RCC 7860 (cell line): Measurements from ENCODE around the gene FAN1.

Source experiments
- DNase-seq: peaks from one replicate; pipeline ENCODE4 v3.0.0-alpha.2; 2015; ENCODE audit warnings: low spot score
- FAIRE-seq: peaks from 2 replicates; lab custom pipeline; 2012; peaks lifted over from hg19 to GRCh38; lab: Jason Lieb, UNC

The FAN1 gene

GRCh38 chr15:30954674-30955073 lies 51.0 kb downstream of the FAN1 start:
- FAIRE-seq (no peak), DNase-seq (peak; percentile 8)

DNA sequence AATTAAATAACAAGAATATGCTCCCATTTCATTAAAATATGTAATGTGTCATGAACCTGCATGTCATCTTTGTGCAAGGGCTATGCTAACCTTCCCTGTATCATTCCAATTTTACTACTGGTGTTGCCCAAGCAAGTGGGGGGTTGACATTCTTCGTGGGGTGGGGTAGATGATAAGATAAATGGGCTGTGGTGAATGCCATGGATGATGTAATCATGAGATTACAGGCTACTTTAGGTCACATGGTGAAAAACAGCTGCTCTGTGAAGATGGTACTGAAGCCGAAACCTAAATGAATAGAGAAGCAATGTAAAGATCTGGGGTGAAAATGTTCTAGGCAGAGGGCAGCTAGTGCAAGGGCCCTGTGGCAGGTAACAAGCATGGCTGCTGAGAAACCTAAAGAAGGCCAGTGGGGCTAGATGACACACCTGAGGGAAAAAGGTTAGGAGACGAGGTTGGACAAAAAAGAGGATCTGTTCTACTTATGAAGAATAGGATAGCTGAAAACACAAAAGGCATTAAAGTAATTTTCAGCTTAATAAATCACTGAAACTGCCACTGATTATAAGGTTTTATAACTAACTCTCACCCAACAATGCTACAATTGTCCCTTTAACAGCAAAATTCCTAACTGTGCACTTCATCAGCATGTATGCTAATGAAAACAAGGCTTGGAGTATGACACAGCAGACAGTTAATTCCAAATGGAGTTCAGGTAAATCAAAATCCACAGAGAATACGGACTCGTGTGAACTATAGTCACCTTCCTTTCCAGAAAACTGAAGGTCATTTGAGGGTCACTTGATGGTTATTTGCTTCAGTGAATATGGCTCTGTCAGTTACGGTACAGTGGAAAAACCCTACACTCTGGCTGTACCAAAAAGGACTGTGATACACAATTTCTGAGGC lies 52.8 kb downstream of the FAN1 start:
- FAIRE-seq, result peak; percentile 18
- DNase-seq, result no peak

DNA sequence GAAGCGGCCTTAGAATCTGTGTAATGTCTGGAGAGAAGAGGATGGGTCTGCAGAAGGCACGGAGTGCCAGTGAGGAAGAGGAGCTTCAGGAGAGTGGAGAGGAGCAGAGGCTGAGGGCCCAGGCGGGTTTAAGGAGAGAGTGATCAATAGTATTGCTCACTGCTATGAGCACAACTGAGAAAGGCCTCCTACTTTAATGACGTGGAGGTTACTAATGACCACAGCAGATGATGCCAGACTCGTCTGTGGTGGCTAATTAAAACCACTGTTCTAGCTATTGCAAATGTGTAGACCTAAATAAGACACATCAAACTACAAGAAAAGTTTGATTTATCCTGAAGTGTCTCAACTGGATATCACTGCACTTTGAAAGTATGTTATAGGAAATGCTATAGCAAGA lies 54.5 kb downstream of the FAN1 start:
- no peak for FAIRE-seq
- DNase-seq, result no peak

- DNase-seq (no peak), FAIRE-seq (no peak)
Measured at GRCh38 chr15:30962079-30962478, 58.4 kb downstream of the FAN1 start.

DNA sequence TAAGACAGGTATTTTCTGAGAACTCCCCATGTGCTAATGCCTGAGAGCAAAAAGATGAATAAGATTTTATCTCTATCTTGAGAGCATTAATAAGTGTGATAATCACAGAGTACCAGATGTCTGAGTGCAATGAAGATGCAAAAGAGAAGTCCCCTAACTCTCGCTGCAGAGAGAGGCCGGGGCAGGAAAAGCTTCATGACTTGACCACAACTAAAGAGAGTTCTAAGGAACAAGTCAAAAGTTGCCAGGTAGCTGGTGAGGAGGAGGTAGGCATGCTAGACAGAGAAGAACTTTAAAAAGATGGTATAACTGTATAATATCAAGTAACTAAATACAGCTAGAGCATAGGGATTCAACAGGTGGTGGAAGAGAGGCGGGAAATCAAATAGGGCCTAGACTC lies 58.9 kb downstream of the FAN1 start:
- no peak for DNase-seq
- no peak for FAIRE-seq

- FAIRE-seq (no peak), DNase-seq (no peak)
Measured at GRCh38 chr15:30963681-30964080, 60.0 kb downstream of the FAN1 start.

DNA sequence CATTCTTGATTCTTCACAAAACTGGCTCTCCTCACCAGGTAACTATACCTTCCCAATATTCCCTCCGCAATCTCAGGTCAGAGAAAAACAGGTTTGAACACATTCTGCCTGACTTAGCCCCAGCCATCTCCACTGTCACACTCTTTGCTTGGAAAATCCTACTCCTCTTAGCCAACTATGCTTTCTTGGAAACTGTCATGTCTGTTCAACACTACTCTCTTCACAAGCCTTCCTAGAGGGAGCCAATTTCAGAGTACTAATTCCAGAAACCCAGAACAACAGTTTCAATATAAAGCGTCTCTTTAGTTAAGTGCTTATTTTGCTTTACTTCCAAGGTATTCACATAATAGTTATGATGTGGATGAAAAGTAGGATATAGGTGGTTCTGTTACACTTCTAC lies 66.0 kb downstream of the FAN1 start:
- FAIRE-seq, result no peak
- no peak for DNase-seq

- FAIRE-seq (no peak), DNase-seq (no peak)
Measured at GRCh38 chr15:30973379-30973778, 69.7 kb downstream of the FAN1 start.

- DNase-seq, result no peak
- FAIRE-seq, result no peak
Measured at GRCh38 chr15:30974112-30974511, 70.4 kb downstream of the FAN1 start.

DNA sequence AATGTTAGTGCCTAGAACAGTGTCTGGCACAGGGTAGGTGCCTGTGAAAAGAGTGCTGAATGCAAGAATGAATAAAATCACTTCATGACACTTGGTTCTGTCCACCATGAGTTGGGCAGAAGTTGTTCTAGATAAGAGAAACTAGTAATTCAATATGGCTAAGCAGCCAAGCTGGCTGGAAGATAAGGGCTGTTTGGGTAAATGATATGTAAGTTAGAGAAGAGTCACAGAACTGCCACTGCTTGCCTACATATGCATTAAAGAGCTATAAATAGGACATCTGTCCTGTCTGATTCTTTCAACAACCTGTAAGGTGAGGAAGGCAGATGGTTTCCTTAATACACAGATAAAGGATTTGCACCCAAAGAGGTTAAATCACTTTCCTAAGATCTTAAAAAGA lies 74.6 kb downstream of the FAN1 start:
- FAIRE-seq (no peak), DNase-seq (no peak)

GRCh38 chr15:30979457-30979856 lies 75.7 kb downstream of the FAN1 start:
- FAIRE-seq (no peak), DNase-seq (no peak)

DNA sequence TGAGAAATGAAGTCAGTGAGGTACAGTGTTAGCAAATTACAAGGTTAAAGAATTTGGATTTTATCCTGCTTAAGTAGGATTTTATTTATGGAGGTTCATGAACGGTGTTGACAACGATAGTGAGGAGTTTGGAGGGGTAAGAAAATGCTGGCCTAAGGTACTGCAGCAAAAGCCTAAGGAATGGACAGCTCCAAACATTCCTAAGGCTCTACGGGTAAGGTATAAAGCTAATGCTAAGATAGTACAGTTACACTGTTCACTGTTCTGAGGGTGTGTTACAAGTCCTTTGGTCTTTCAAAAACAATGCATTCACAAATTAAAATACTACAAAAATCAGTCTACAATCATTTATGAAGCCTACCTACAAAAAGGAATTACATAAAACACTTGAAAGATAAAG lies 80.4 kb downstream of the FAN1 start:
- no peak for FAIRE-seq
- no peak for DNase-seq

DNA sequence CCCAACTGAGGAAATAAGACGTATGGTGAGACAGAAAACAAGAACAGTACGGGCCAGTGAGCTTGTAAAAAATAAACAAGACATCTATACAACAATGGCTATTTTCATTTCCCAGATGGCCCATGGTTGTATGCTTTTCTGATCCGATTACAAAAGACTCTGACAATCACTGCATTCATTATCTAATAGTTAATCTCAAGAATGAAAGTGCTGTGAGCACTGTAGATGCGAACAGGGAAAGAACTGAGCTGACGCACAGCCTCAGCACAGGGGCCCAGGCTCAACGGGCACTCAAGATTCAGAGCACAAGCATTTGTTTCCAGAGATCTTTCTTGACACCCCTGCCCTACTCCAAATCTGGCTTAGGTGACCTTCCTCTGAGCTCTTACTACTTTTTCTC lies 80.8 kb downstream of the FAN1 start:
- DNase-seq, result no peak
- no peak for FAIRE-seq

DNA sequence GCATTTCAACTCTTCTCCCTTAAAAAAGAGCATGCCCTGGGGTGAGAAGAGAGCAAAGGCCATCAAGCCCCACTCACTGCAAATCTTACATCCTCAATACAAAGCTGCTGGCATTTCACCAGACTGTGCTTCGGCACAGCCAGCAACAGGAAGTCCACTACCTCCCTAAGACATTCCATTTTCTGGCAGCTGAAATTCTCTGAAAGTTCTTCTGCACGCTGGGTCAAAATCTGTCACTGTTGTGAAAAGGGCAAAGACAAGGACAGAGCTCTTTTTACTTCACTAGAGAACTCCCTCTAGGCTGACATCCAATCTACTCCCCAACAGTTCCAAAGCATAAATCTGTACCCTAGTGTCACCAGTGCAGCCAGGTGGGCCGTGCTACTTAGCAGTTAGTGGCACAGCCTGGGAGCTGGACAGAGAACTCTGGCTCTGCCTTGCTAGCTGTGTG lies 81.4 kb downstream of the FAN1 start:
- FAIRE-seq, result no peak
- DNase-seq, result no peak

- no peak for FAIRE-seq
- DNase-seq, result no peak
Measured at GRCh38 chr15:30990036-30990435, 86.3 kb downstream of the FAN1 start.

DNA sequence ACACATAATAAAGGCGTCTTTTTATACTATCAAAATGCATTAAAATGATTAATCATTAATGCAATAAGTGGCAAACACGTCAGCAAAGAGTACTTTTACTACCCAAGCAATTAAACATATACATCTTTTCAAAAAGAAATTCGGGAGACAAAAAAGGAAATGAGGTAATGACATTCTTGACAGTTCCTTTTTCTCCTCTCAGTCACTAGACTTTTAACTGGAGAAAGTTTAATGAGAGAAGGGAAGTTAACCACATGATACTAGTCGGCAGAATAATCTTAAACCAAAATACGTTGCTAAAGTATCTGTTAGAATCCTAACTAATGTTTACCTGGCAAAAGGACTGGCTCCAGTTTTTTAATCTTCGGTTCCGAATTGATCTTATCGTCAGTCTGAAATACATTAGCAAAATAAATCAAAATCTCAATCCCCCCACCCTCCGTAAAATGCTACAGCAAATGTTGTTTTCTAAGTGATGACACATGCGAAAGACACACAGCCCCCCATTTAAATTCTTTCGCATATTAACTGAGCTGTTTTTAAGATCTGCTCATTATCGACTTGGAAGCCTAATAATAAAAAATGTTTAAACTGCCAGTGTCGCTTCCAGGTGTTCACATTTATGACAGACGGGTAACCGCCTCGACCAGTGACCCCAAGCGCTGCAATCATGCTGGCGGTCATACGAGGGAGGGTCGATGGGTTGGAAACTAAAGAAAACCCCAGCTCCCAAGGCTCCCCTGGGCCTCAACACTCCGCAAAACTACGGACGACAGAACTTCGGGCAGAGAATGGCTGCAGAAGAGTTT lies 86.9 kb downstream of the FAN1 start:
- no peak for DNase-seq
- FAIRE-seq, result no peak

DNA sequence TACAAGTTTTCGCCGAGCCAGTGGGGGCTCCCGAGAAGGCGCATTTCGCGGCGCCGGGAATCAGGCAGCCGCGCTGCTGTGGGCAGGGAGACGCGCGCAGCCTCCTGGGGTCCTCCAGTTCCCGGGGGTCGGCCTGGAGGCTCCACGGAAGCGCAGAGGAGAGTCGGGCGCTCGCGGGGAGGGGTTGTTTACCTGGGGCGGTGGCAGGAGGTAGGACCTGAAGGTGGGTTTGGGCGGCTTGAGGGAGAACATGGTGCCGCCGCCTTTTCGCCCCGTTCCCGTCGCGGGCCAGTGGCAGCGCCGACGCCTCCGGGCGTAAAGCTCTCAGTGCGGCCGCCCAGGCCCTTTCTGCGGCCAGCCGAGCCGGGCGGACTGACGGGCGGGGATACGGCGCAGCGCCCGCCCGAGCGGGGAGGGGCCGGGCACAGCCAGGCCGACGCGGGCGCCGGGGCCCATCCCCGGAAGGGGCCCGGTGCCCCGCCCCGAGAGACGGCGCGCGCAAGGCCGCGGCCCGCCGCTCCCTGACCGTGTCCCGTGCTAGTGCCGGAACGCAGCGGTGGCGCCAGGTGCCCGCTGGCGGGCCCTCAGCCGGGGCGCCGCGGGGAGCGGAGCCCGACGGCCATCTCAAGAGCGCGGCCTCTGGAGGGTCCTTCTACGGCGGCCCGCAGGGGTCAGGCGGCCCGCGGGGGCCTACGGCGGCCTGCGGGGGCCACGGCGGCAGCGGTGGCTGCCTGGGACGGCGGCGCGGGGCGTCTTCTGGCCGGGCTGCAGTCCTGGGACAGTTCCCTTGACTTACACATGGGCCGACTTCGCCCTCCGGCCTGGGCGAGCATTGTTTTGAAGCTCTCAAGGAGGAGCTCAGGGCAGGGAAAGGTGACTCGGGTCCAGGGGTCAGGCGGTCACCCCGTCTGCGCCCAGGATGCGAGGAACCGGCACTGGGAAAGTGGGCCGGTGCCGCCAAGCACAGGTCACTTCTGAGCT lies 87.8 kb downstream of the FAN1 start, which contains the start of gene MTMR10:
MTMR10 (minus strand) TSS at position 374 of the 981 bp plus-strand sequence; CDS start at position 252, 122 bp downstream.
- FAIRE-seq (no peak), DNase-seq (peak; percentile 46)

DNA sequence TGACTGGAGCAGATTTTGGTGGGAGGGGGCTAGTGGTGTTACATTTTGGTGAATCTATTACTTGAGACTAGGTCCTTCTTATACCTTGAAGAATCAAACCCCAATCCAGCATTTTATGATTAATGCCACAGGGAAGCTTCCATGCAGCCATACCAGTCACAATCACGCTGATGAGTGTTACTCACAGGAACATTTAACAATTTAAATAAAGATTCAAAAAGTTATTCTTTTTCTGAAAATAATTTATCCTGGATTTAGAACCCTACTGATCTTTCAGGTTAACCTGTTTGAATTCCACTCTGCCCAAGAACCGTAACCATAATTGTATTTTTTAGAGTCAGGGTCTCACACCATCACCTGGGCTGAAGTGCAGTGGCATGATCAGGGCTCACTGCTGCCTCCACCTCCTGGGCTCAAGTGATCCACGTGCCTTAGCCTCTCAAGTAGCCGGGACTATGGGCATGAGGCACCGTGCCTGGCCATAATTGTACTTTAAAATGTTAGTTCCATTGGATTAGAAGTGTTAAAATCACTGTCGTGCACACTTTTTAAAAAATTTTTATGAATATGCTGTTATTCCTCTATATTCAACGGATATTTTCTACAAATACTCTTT lies 88.6 kb downstream of the FAN1 start:
- FAIRE-seq (no peak), DNase-seq (no peak)
